Renal cortical epithelial cell (primary cell): Measurements from ENCODE around the gene FNDC11. TPM values are rescaled to one million over a fixed set of nuclear protein-coding genes. Genes with fewer than 3 reads are reported as not detected.
"Not testable (repeated sequence)": the region's sequence is repeated elsewhere in the genome, so short reads cannot be mapped to it uniquely, and the experiment has no call there.

ENCODE experiments used
- DNase-seq: peaks from one replicate; pipeline ENCODE4 v3.0.0-alpha.2; 2011; ENCODE audit warnings: low read depth
- total RNA-seq: library from RNA; depleted of rRNA; stranded (reverse); fragments of >200 nt; gene quantifications from 2 replicates; pipeline ENCODE4 v1.2.3, GENCODE V29; 2014

FNDC11 gene
- total RNA-seq, 1 donor from 2014 or later: 0.85 TPM

- peak; percentile 25 for DNase-seq
These were observed 567 bp upstream of the FNDC11 start for GRCh38 chr20:63553251-63553932.

- DNase-seq: no peak
These were observed 661 bp downstream of the FNDC11 start for GRCh38 chr20:63554361-63555278.

- no peak for DNase-seq
These were observed 1.9 kb downstream of the FNDC11 start for GRCh38 chr20:63555661-63556381.

- DNase-seq: no peak
These were observed 3.0 kb downstream of the FNDC11 start for GRCh38 chr20:63556873-63557478.

GRCh38 chr20:63557481-63557891 lies 3.5 kb downstream of the FNDC11 start:
- no peak for DNase-seq

GRCh38 chr20:63558804-63559484 lies 5.0 kb downstream of the FNDC11 start:
- no peak for DNase-seq

- not testable (repeated sequence) for DNase-seq
These were observed 5.8 kb downstream of the FNDC11 start for GRCh38 chr20:63559485-63560332.

- no peak for DNase-seq
These were observed 6.4 kb downstream of the FNDC11 start for GRCh38 chr20:63560333-63560805.

- DNase-seq: no peak
These were observed 7.1 kb downstream of the FNDC11 start for GRCh38 chr20:63560856-63561609.

GRCh38 chr20:63561624-63562396 lies 7.9 kb downstream of the FNDC11 start:
- no peak for DNase-seq

GRCh38 chr20:63562461-63563224 lies 8.7 kb downstream of the FNDC11 start:
- DNase-seq: no peak

- no peak for DNase-seq
These were observed 9.4 kb downstream of the FNDC11 start for GRCh38 chr20:63563225-63563935.

GRCh38 chr20:63564036-63564810 lies 10.3 kb downstream of the FNDC11 start:
- no peak for DNase-seq

GRCh38 chr20:63565021-63565698 lies 11.2 kb downstream of the FNDC11 start:
- no peak for DNase-seq

- DNase-seq: no peak
These were observed 11.9 kb downstream of the FNDC11 start for GRCh38 chr20:63565699-63566335.
